ENCODE data around the gene FAU. TPM values are rescaled to one million over a fixed set of nuclear protein-coding genes. Genes with fewer than 3 reads are reported as not detected.

Gene FAU
- total and polyA plus RNA-seq, 2 of the 13 experiments (the other 11 are each of a cell fraction or from before 2014, with no cell fraction given) = 374 to 869 TPM

DNA sequence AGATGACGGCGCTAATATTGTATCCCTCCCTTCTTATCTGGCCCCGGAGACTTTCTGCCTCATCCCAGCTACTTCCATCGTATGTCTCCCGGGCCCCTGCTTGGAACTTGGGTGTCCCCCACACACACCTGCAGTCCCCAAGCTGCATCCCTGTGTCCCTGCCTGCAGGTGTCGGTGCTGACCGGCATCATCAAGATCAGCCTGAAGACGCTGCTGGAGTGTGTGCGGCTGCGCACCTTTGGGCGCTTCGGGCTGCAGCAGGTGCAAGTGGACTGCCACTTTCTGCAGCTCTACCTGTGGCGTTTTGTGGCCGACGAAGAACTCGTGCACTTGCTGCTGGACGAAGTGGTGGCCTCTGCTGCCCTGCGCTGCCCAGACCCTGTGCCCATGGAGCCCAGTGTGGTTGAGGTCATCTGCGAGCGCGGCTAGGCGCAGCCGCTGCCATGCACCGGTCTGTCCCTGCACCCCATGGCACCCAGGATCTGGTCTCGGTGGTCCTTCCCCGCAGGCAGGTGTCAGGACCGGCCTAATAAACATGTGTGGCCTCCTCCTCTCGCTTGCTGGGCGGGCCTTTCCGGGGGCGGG lies 10.7 kb downstream of the FAU start (continued):
- 0 out of 2 replicates have a peak, but pooled peaks have one; percentile 35 for TF ChIP-seq GPN1 (CRISPR knock-in tag; IDR thresholded peaks at IDR 0.05; ENCODE audit: borderline replicate concordance)
- TF ChIP-seq ZNF264 (CRISPR knock-in tag; IDR thresholded peaks at IDR 0.05) = no peak
- TF ChIP-seq NR2F1 (CRISPR knock-in tag; IDR thresholded peaks at IDR 0.05) = no peak
- TF ChIP-seq, protein P1, sequence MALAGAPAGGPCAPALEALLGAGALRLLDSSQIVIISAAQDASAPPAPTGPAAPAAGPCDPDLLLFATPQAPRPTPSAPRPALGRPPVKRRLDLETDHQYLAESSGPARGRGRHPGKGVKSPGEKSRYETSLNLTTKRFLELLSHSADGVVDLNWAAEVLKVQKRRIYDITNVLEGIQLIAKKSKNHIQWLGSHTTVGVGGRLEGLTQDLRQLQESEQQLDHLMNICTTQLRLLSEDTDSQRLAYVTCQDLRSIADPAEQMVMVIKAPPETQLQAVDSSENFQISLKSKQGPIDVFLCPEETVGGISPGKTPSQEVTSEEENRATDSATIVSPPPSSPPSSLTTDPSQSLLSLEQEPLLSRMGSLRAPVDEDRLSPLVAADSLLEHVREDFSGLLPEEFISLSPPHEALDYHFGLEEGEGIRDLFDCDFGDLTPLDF (CRISPR knock-in tag; IDR thresholded peaks at IDR 0.05) = no peak
- TF ChIP-seq POGZ (CRISPR knock-in tag; IDR thresholded peaks at IDR 0.05) = no peak
- TF ChIP-seq, protein P2, sequence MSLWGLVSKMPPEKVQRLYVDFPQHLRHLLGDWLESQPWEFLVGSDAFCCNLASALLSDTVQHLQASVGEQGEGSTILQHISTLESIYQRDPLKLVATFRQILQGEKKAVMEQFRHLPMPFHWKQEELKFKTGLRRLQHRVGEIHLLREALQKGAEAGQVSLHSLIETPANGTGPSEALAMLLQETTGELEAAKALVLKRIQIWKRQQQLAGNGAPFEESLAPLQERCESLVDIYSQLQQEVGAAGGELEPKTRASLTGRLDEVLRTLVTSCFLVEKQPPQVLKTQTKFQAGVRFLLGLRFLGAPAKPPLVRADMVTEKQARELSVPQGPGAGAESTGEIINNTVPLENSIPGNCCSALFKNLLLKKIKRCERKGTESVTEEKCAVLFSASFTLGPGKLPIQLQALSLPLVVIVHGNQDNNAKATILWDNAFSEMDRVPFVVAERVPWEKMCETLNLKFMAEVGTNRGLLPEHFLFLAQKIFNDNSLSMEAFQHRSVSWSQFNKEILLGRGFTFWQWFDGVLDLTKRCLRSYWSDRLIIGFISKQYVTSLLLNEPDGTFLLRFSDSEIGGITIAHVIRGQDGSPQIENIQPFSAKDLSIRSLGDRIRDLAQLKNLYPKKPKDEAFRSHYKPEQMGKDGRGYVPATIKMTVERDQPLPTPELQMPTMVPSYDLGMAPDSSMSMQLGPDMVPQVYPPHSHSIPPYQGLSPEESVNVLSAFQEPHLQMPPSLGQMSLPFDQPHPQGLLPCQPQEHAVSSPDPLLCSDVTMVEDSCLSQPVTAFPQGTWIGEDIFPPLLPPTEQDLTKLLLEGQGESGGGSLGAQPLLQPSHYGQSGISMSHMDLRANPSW (CRISPR knock-in tag; IDR thresholded peaks at IDR 0.05; ENCODE audit: borderline replicate concordance) = no peak
- TF ChIP-seq ZNF749 (CRISPR knock-in tag; IDR thresholded peaks at IDR 0.05; ENCODE audit: borderline replicate concordance) = no peak
- no peak for TF ChIP-seq ATAD3A (CRISPR knock-in tag; IDR thresholded peaks at IDR 0.05)
- no peak for TF ChIP-seq JARID2 (CRISPR knock-in tag; IDR thresholded peaks at IDR 0.05; ENCODE audit: insufficient replicate concordance)
- no peak for TF ChIP-seq ATM (IDR thresholded peaks at IDR 0.05; ENCODE audit: borderline replicate concordance)
- TF ChIP-seq RFX3 (CRISPR knock-in tag; IDR thresholded peaks at IDR 0.05) = no peak
- TF ChIP-seq, protein P3, sequence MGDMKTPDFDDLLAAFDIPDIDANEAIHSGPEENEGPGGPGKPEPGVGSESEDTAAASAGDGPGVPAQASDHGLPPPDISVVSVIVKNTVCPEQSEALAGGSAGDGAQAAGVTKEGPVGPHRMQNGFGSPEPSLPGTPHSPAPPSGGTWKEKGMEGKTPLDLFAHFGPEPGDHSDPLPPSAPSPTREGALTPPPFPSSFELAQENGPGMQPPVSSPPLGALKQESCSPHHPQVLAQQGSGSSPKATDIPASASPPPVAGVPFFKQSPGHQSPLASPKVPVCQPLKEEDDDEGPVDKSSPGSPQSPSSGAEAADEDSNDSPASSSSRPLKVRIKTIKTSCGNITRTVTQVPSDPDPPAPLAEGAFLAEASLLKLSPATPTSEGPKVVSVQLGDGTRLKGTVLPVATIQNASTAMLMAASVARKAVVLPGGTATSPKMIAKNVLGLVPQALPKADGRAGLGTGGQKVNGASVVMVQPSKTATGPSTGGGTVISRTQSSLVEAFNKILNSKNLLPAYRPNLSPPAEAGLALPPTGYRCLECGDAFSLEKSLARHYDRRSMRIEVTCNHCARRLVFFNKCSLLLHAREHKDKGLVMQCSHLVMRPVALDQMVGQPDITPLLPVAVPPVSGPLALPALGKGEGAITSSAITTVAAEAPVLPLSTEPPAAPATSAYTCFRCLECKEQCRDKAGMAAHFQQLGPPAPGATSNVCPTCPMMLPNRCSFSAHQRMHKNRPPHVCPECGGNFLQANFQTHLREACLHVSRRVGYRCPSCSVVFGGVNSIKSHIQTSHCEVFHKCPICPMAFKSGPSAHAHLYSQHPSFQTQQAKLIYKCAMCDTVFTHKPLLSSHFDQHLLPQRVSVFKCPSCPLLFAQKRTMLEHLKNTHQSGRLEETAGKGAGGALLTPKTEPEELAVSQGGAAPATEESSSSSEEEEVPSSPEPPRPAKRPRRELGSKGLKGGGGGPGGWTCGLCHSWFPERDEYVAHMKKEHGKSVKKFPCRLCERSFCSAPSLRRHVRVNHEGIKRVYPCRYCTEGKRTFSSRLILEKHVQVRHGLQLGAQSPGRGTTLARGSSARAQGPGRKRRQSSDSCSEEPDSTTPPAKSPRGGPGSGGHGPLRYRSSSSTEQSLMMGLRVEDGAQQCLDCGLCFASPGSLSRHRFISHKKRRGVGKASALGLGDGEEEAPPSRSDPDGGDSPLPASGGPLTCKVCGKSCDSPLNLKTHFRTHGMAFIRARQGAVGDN (CRISPR knock-in tag; IDR thresholded peaks at IDR 0.05) = peak; percentile 58; the same call in 1 of the 2 replicates
- TF ChIP-seq TCF7 (IDR thresholded peaks at IDR 0.05; ENCODE audit: low read depth) = no peak
- TF ChIP-seq FOXC1 (CRISPR knock-in tag; IDR thresholded peaks at IDR 0.05; ENCODE audit: borderline replicate concordance) = no peak
- no peak for TF ChIP-seq TBL1XR1 (IDR thresholded peaks at IDR 0.05; ENCODE audit: borderline replicate concordance, low read length, partially characterized antibody)
- 0 out of 2 replicates have a peak, but pooled peaks have one; percentile 37 for TF ChIP-seq ZNF260 (CRISPR knock-in tag; IDR thresholded peaks at IDR 0.05; ENCODE audit: borderline replicate concordance, low read depth)
- 0 out of 2 replicates have a peak, but pooled peaks have one; percentile 17 for TF ChIP-seq ZNF761 (CRISPR knock-in tag; conservative IDR thresholded peaks at IDR 0.05)
- TF ChIP-seq ZNF839 (CRISPR knock-in tag; IDR thresholded peaks at IDR 0.05; ENCODE audit: borderline replicate concordance) = no peak
- no peak for TF ChIP-seq MIER3 (CRISPR knock-in tag; IDR thresholded peaks at IDR 0.05; ENCODE audit: borderline replicate concordance)
- TF ChIP-seq PRMT3 (CRISPR knock-in tag; IDR thresholded peaks at IDR 0.05; ENCODE audit: borderline replicate concordance, low read depth) = no peak

Measured in HepG2 (cell line).